Endothelial cell of umbilical vein (primary cell): Measurements from ENCODE around the gene TPCN2. TPM values are rescaled to one million over a fixed set of nuclear protein-coding genes. Genes with fewer than 3 reads are reported as not detected.

Source experiments
- BruUV-seq: library from RNA; stranded (reverse); fragments of 400-500 nt; replicated peaks from 2 replicates; lab custom pipeline; 2021; lab: Mats Ljungman, UMichigan
- CTCF ChIA-PET: fragments of 300-600, 350-600 bp; sonication (Branson Sonifier 250); formaldehyde crosslinking; loops from one replicate; lab custom pipeline; 2021; ENCODE audit warnings: antibody characterized with exemption, inconsistent platforms; lab: Charles Lee
- POLR2A ChIA-PET: fragments of 300-600, 350-600 bp; sonication (Branson Sonifier 250); formaldehyde crosslinking; loops from one replicate; lab custom pipeline; 2021; ENCODE audit warnings: antibody characterized with exemption, inconsistent platforms; lab: Charles Lee
- DNase-seq: peaks from one replicate; pipeline ENCODE4 v3.0.0-alpha.2; 2011; ENCODE audit warnings: low read depth, low spot score
- FAIRE-seq: peaks from 2 replicates; lab custom pipeline; 2011; peaks lifted over from hg19 to GRCh38; lab: Jason Lieb, UNC
- H2AFZ ChIP-seq: 2 replicates; pipeline ENCODE4 v1.6.0; 2012; ENCODE audit warnings: low read depth, low read length, control low read depth, inconsistent platforms
- H3K27ac ChIP-seq: 2 replicates; pipeline ENCODE4 v1.5.1; 2011; ENCODE audit warnings: low read depth, mild to moderate bottlenecking, control low read depth, low read length, moderate library complexity; ENCODE audit not compliant: insufficient read depth
- H3K27me3 ChIP-seq, 2 experiments: 2 replicates each; pipeline versions ENCODE4 v1.6.0 to v1.6.1; 2011; ENCODE audit warnings: low read length in 2 of 2, mixed read lengths in 1 of 2; ENCODE audit not compliant: control insufficient read depth in 2 of 2, insufficient read depth in 2 of 2
- H3K36me3 ChIP-seq, 2 experiments: 2 replicates in 1 of 2; 3 replicates in 1 of 2; pipeline ENCODE4 v1.5.1; 2011; ENCODE audit warnings: low read length in 2 of 2, mild to moderate bottlenecking in 1 of 2, moderate library complexity in 1 of 2; ENCODE audit not compliant: control insufficient read depth in 2 of 2, insufficient read depth in 2 of 2; ENCODE audit errors: extremely low read depth in 1 of 2
- H3K4me1 ChIP-seq: 3 replicates; pipeline ENCODE4 v1.5.1; 2011; ENCODE audit warnings: mild to moderate bottlenecking, low read length; ENCODE audit not compliant: control insufficient read depth, insufficient read depth; ENCODE audit errors: extremely low read depth
- H3K4me2 ChIP-seq: 2 replicates; pipeline ENCODE4 v1.6.1; 2011; ENCODE audit warnings: low read length, control low read depth, mixed read lengths; ENCODE audit not compliant: insufficient read depth
- H3K4me3 ChIP-seq, 3 experiments: fragments of 200-600 bp in 1 of 3; sonication (generic), shearing (Covaris generic) in 1 of 3; replicated peaks in 1 of 3; 2 replicates each; pipeline ENCODE4 v1.5.1; 2011 to 2016; ENCODE audit warnings: control low read depth in 3 of 3, low read length in 3 of 3, mild to moderate bottlenecking in 2 of 3, inconsistent platforms in 1 of 3, low read depth in 1 of 3, moderate library complexity in 1 of 3; ENCODE audit not compliant: insufficient read depth in 1 of 3
- H3K79me2 ChIP-seq: 2 replicates; pipeline ENCODE4 v1.6.0; 2012; ENCODE audit warnings: low read length, inconsistent platforms; ENCODE audit not compliant: control insufficient read depth, insufficient read depth
- H3K9ac ChIP-seq: replicated peaks from 2 replicates; pipeline ENCODE3; 2011; ENCODE audit warnings: low read length, control low read depth; ENCODE audit not compliant: insufficient read depth; ENCODE audit errors: extremely low read depth
- H3K9me1 ChIP-seq: replicated peaks from 3 replicates; pipeline ENCODE4 v1.6.0; 2011; ENCODE audit warnings: mild to moderate bottlenecking, low read length; ENCODE audit not compliant: control insufficient read depth, insufficient read depth; ENCODE audit errors: extremely low read depth
- H3K9me3 ChIP-seq: replicated peaks from 2 replicates; pipeline ENCODE4 v1.5.1; 2012; ENCODE audit warnings: low read length, inconsistent platforms; ENCODE audit not compliant: control insufficient read depth, insufficient read depth
- H4K20me1 ChIP-seq: replicated peaks from 2 replicates; pipeline ENCODE3; 2011; ENCODE audit warnings: mild to moderate bottlenecking, low read length; ENCODE audit not compliant: control insufficient read depth, insufficient read depth; ENCODE audit errors: extremely low read depth
- CTCF ChIP-seq, 2 donors: IDR thresholded peaks; 1 replicate in 1 of 2; 2 replicates in 1 of 2; pipeline ENCODE4 v1.5.1; 2011; ENCODE audit warnings: low read length in 2 of 2, mild to moderate bottlenecking in 2 of 2, moderate library complexity in 2 of 2, control low read depth in 1 of 2, inconsistent platforms in 1 of 2, low read depth in 1 of 2; ENCODE audit not compliant: insufficient read depth in 1 of 2; ENCODE audit errors: extremely low read depth in 1 of 2
- FOS ChIP-seq: IDR thresholded peaks from 2 replicates; pipeline ENCODE4 v1.6.1; 2011; ENCODE audit warnings: mild to moderate bottlenecking, low read length, moderate library complexity, borderline replicate concordance; ENCODE audit not compliant: insufficient read depth
- JUN ChIP-seq: IDR thresholded peaks from 2 replicates; pipeline ENCODE4 v1.6.1; 2011; ENCODE audit warnings: borderline replicate concordance, low read depth; ENCODE audit not compliant: insufficient read length, insufficient read depth
- MYC ChIP-seq: IDR thresholded peaks from one replicate; pipeline ENCODE4 v1.6.1; 2011; ENCODE audit warnings: mild to moderate bottlenecking, low read depth, low read length
- POLR2A ChIP-seq: IDR thresholded peaks from 2 replicates; pipeline ENCODE4 v1.6.1; 2012; ENCODE audit warnings: low read depth, mild to moderate bottlenecking, control low read depth, low read length
- POLR2AphosphoS5 ChIP-seq: IDR thresholded peaks from 2 replicates; pipeline ENCODE4 v1.6.1; 2012; ENCODE audit warnings: low read depth, mild to moderate bottlenecking, control low read depth, low read length, moderate library complexity; ENCODE audit not compliant: insufficient read depth
- dilution Hi-C: fragments of 300-500 bp; cut with MboI; formaldehyde crosslinking; loops from one replicate; pipeline ENCODE4 v1.15.0; 2019; ENCODE audit warnings: low sequenced_read_pairs; ENCODE audit not compliant: extremely low pct_ligation_motif_present
- intact Hi-C: fragments of 100-400 bp; cut with micrococcal nuclease; formaldehyde crosslinking; loops from one replicate; pipeline ENCODE4 v1.10.0; 2022
- polyA plus RNA-seq, 4 experiments: library from polyadenylated mRNA; depleted of rRNA in 3 of 4; stranded (reverse) in 3 of 4; unstranded in 1 of 4; fragments of >200 nt; gene quantifications; 2 replicates each; pipeline versions ENCODE4 v1.2.1 to v1.2.3, GENCODE V29; 2011 to 2012; ENCODE audit warnings: missing spikeins in 1 of 4
- total RNA-seq: library from RNA; stranded (reverse); gene quantifications from 2 replicates; pipeline ENCODE4 v1.2.3, GENCODE V29; 2021

Gene TPCN2
- total and polyA plus RNA-seq, 2 donors (not counting 3 experiments of a cell fraction or from before 2014, with no cell fraction given): 10.3 to 13.4 TPM

GRCh38 chr11:69154211-69154913 is 105.6 kb downstream of the TPCN2 start:
- no TSS peak for BruUV-seq
- dilution Hi-C loops: no loop called here
- POLR2A ChIA-PET: no interaction called here
- Histone ChIP-seq H3K9ac (no peak overlapping the region), H3K4me3 (no peak overlapping the region), H3K4me1 (no peaks in the 10 kb centered on the region), H4K20me1 (no peaks in the 10 kb centered on the region), H3K36me3 (no peaks in the 10 kb centered on the region), H3K9me3 (no peaks in the 10 kb centered on the region), H3K79me2 (no peaks in the 10 kb centered on the region), H3K27me3 (peaks cover 0 to 6% of the 10 kb centered on the region in 2 experiments), H3K9me1 (no peaks in the 10 kb centered on the region), H3K27ac (no peak overlapping the region), H3K4me2 (no peak overlapping the region), H2AFZ (no peak overlapping the region)
- TF ChIP-seq CTCF (IDR thresholded peaks at IDR 0.05; ENCODE audit: extremely low read depth in 1 of 2, insufficient read depth in 1 of 2, low read depth in 1 of 2, low read length in 2 of 2) (no peak), JUN (no peak), POLR2A (no peak), POLR2AphosphoS5 (no peak), FOS (no peak), MYC (no peak)
- intact Hi-C loops: no loop called here
- DNase-seq (no peak), FAIRE-seq (no peak)
- CTCF ChIA-PET: interaction anchor here (1.6 to 1.8 kb wide), 2 partner anchors 23 kb away, joined by 6 to 10 read pairs; no protein-coding TSS in a partner anchor
